Stimulated activated CD4-positive, alpha-beta T cell treated with anti-CD3 and anti-CD28 coated beads, Interleukin-15, amount 100 ng/mL, for 1 hour (primary cell): ENCODE results near the gene PTGR3.

Experiments used
- DNase-seq, 2 donors: peaks; one replicate each; pipeline ENCODE4 v3.0.0-alpha.2; 2020; ENCODE audit warnings: low read depth in 1 of 2, low spot score in 1 of 2

PTGR3 gene

GRCh38 chr18:75215663-75216062 is 6.7 kb upstream of the PTGR3 start:
- DNase-seq, result no peak

GRCh38 chr18:75214766-75215510 is 6.0 kb upstream of the PTGR3 start:
- DNase-seq, result no peak

GRCh38 chr18:75214332-75214690 is 5.4 kb upstream of the PTGR3 start:
- no peak for DNase-seq

GRCh38 chr18:75213611-75214331 is 4.8 kb upstream of the PTGR3 start:
- no peak for DNase-seq

- DNase-seq, result no peak
Measured at GRCh38 chr18:75212751-75213090, 3.8 kb upstream of the PTGR3 start.

GRCh38 chr18:75211953-75212750 is 3.2 kb upstream of the PTGR3 start:
- DNase-seq, result peak in 1 of 2 donors; percentile 14

GRCh38 chr18:75211626-75211952 is 2.6 kb upstream of the PTGR3 start:
- no peak for DNase-seq

GRCh38 chr18:75211002-75211621 is 2.2 kb upstream of the PTGR3 start:
- DNase-seq, result peak in 1 of 2 donors; percentile 21

- DNase-seq, result no peak
Measured at GRCh38 chr18:75210274-75211001, 1.5 kb upstream of the PTGR3 start, which contains the start of gene TSHZ1. Gene TSHZ1, plus strand, starts transcription at chr18:75210797. Its CDS starts 1,080 bp downstream, at chr18:75211877.

- no peak for DNase-seq
Measured at GRCh38 chr18:75209951-75210258, 966 bp upstream of the PTGR3 start.

- no peak for DNase-seq
Measured at GRCh38 chr18:75208836-75209128, 157 bp downstream of the PTGR3 start.

- DNase-seq, result peak in 1 of 2 donors; percentile 33
Measured at GRCh38 chr18:75208155-75208835, 644 bp downstream of the PTGR3 start.

- DNase-seq, result no peak
Measured at GRCh38 chr18:75207310-75208154, 1.4 kb downstream of the PTGR3 start.

GRCh38 chr18:75206452-75207309 is 2.3 kb downstream of the PTGR3 start:
- no peak for DNase-seq

GRCh38 chr18:75205514-75206132 is 3.3 kb downstream of the PTGR3 start:
- no peak for DNase-seq

GRCh38 chr18:75204732-75205513 is 4.0 kb downstream of the PTGR3 start:
- DNase-seq, result no peak

GRCh38 chr18:75204269-75204731 is 4.6 kb downstream of the PTGR3 start:
- DNase-seq, result no peak
